Keratinocyte (primary cell): Measurements from ENCODE around the gene KRTAP2-2. TPM values are rescaled to one million over a fixed set of nuclear protein-coding genes. Genes with fewer than 3 reads are reported as not detected.
"Not testable (repeated sequence)": the region's sequence is repeated elsewhere in the genome, so short reads cannot be mapped to it uniquely, and the experiment has no call there.

ENCODE experiments used
- DNase-seq: peaks from one replicate; pipeline ENCODE4 v3.0.0-alpha.2; 2011; ENCODE audit warnings: low read depth, missing footprints, low spot score
- FAIRE-seq: peaks from 2 replicates; lab custom pipeline; 2011; peaks lifted over from hg19 to GRCh38; lab: Jason Lieb, UNC
- H2AFZ ChIP-seq: 2 replicates; pipeline ENCODE4 v1.6.0; 2012; ENCODE audit warnings: low read length, control low read depth, inconsistent platforms; ENCODE audit not compliant: control insufficient read depth
- H3K27ac ChIP-seq: 2 replicates; pipeline ENCODE4 v1.5.1; 2011; ENCODE audit warnings: low read length; ENCODE audit not compliant: control insufficient read depth, insufficient read depth
- H3K27me3 ChIP-seq: 3 replicates; pipeline ENCODE4 v1.6.0; 2011; ENCODE audit warnings: low read length; ENCODE audit not compliant: control insufficient read depth, insufficient read depth; ENCODE audit errors: extremely low read depth
- H3K36me3 ChIP-seq, 2 experiments: 2 replicates in 1 of 2; 3 replicates in 1 of 2; pipeline ENCODE4 v1.5.1; 2011; ENCODE audit warnings: low read length in 2 of 2, mild to moderate bottlenecking in 1 of 2; ENCODE audit not compliant: control insufficient read depth in 2 of 2, insufficient read depth in 2 of 2; ENCODE audit errors: extremely low read depth in 1 of 2
- H3K4me1 ChIP-seq: 3 replicates; pipeline ENCODE4 v1.5.1; 2011; ENCODE audit warnings: low read length; ENCODE audit not compliant: control insufficient read depth, insufficient read depth; ENCODE audit errors: extremely low read depth
- H3K4me2 ChIP-seq: 3 replicates; pipeline ENCODE4 v1.6.0; 2011; ENCODE audit warnings: low read depth, low read length; ENCODE audit not compliant: control insufficient read depth, insufficient read depth; ENCODE audit errors: extremely low read depth
- H3K4me3 ChIP-seq, 3 experiments: fragments of 200-600 bp in 1 of 3; sonication (generic) in 1 of 3; 2 replicates in 2 of 3; 3 replicates in 1 of 3; pipeline ENCODE4 v1.5.1; 2011 to 2016; ENCODE audit warnings: low read length in 3 of 3, mild to moderate bottlenecking in 3 of 3, control low read depth in 2 of 3, inconsistent platforms in 1 of 3, low read depth in 1 of 3, mixed read lengths in 1 of 3, mixed run types in 1 of 3, moderate library complexity in 1 of 3; ENCODE audit not compliant: control insufficient read depth in 2 of 3, insufficient read depth in 2 of 3; ENCODE audit errors: extremely low read depth in 1 of 3
- H3K79me2 ChIP-seq: 2 replicates; pipeline ENCODE4 v1.6.0; 2012; ENCODE audit warnings: low read length; ENCODE audit not compliant: control insufficient read depth, insufficient read depth
- H3K9ac ChIP-seq: 3 replicates; pipeline ENCODE4 v1.6.0; 2011; ENCODE audit warnings: low read length; ENCODE audit not compliant: control insufficient read depth, insufficient read depth; ENCODE audit errors: extremely low read depth
- H3K9me1 ChIP-seq: 3 replicates; pipeline ENCODE4 v1.6.0; 2011; ENCODE audit warnings: low read length; ENCODE audit not compliant: control insufficient read depth, insufficient read depth; ENCODE audit errors: extremely low read depth
- H3K9me3 ChIP-seq: 2 replicates; pipeline ENCODE4 v1.5.1; 2012; ENCODE audit warnings: low read depth, low read length; ENCODE audit not compliant: control insufficient read depth
- H4K20me1 ChIP-seq: 3 replicates; pipeline ENCODE4 v1.6.0; 2011; ENCODE audit warnings: low read length; ENCODE audit not compliant: control insufficient read depth, insufficient read depth; ENCODE audit errors: extremely low read depth
- CTCF ChIP-seq, 3 experiments: IDR thresholded peaks in 1 of 3; conservative IDR thresholded peaks in 1 of 3; optimal IDR thresholded peaks in 1 of 3; 2 replicates in 2 of 3; 3 replicates in 1 of 3; pipeline versions ENCODE3 to v1.5.1; 2011; ENCODE audit warnings: low read length in 3 of 3, mild to moderate bottlenecking in 3 of 3, moderate library complexity in 2 of 3, control low read depth in 1 of 3, inconsistent platforms in 1 of 3; ENCODE audit not compliant: insufficient read depth in 2 of 3; ENCODE audit errors: extremely low read depth in 1 of 3
- EZH2 ChIP-seq: IDR thresholded peaks from one replicate; pipeline ENCODE4 v1.6.1; 2012; ENCODE audit warnings: inconsistent platforms, mild to moderate bottlenecking, low read length, moderate library complexity
- dilution Hi-C: fragments of 300-500 bp; cut with MboI; formaldehyde crosslinking; loops from one replicate; pipeline ENCODE4 v1.7.0; 2020; ENCODE audit warnings: low sequenced_read_pairs; ENCODE audit not compliant: extremely low pct_ligation_motif_present
- polyA minus RNA-seq, 3 experiments: library from RNA; depleted of rRNA, polyadenylated mRNA; stranded (reverse); fragments of >200 nt; gene quantifications; 1 replicate in 1 of 3; 2 replicates in 1 of 3; 3 replicates in 1 of 3; pipeline ENCODE4 v1.2.3, GENCODE V29; 2011
- polyA plus RNA-seq, 5 experiments: library from polyadenylated mRNA; depleted of rRNA in 3 of 5; stranded (reverse) in 3 of 5; stranded (forward) in 1 of 5; unstranded in 1 of 5; fragments of >200 nt; gene quantifications; 1 replicate in 1 of 5; 2 replicates in 3 of 5; 3 replicates in 1 of 5; pipeline versions ENCODE4 v1.2.1 to v1.2.3, GENCODE V29; 2011 to 2012; ENCODE audit warnings: missing spikeins in 2 of 5, low read depth in 1 of 5, low replicate concordance in 1 of 5

Gene KRTAP2-2
- polyA plus RNA-seq, result not detected in 3 replicates
- polyA plus RNA-seq (2011; ENCODE audit: low read depth), result not detected
- polyA plus RNA-seq (2011; cell fraction: cytosol; rRNA removed), result not detected in 2 replicates
- not detected in 2 replicates for polyA plus RNA-seq (2011; cell fraction: nucleus; rRNA removed)
- polyA plus RNA-seq (2012; ENCODE audit: low replicate concordance), result not detected in 2 replicates
- polyA minus RNA-seq, result not detected in 3 replicates
- not detected for polyA minus RNA-seq (2011; cell fraction: cytosol; rRNA and poly(A)+ RNA removed)
- polyA minus RNA-seq (2011; cell fraction: nucleus; rRNA and poly(A)+ RNA removed), result not detected in 2 replicates

- H4K20me1 ChIP-seq, H3K4me2 ChIP-seq, H3K9me1 ChIP-seq, H3K4me3 ChIP-seq, H3K9me3 ChIP-seq, H3K27ac ChIP-seq, H3K9ac ChIP-seq, H2AFZ ChIP-seq, H3K79me2 ChIP-seq, H3K4me1 ChIP-seq, DNase-seq, H3K27me3 ChIP-seq, dilution Hi-C loops, H3K36me3 ChIP-seq, FAIRE-seq: not testable (repeated sequence)
These were observed at the start of gene KRTAP2-2 for GRCh38 chr17:41055130-41055529. TSS of gene KRTAP2-2 (minus strand) at chr17:41055230. CDS start at chr17:41055211, 19 bp downstream.

GRCh38 chr17:41104386-41105038, 49.5 kb upstream of the KRTAP2-2 start:
- H3K27ac ChIP-seq, H2AFZ ChIP-seq, H3K9ac ChIP-seq, H3K9me3 ChIP-seq, dilution Hi-C loops, H3K79me2 ChIP-seq, H3K36me3 ChIP-seq, H3K9me1 ChIP-seq, H3K4me3 ChIP-seq, H3K4me2 ChIP-seq, H3K27me3 ChIP-seq, H4K20me1 ChIP-seq: not testable (repeated sequence)
- FAIRE-seq (peak; percentile 97), DNase-seq (peak; percentile 44)
- peaks cover 20% of the 10 kb centered on the region for H3K4me1 ChIP-seq

- Histone ChIP-seq H3K36me3 (no peaks in the 10 kb centered on the region), H3K4me2 (no peak overlapping the region), H3K9ac (no peak overlapping the region), H3K27ac (peak overlapping the region; percentile 8), H3K79me2 (no peaks in the 10 kb centered on the region), H3K9me3 (no peaks in the 10 kb centered on the region), H3K9me1 (no peaks in the 10 kb centered on the region), H3K4me1 (peaks cover 21% of the 10 kb centered on the region), H3K27me3 (no peaks in the 10 kb centered on the region), H3K4me3 (no peak overlapping the region), H4K20me1 (no peaks in the 10 kb centered on the region), H2AFZ (no peak overlapping the region)
- FAIRE-seq, result no peak
- dilution Hi-C loops, result no loop called here
- TF ChIP-seq CTCF (optimal IDR thresholded peaks at IDR 0.05 in 1 of 3, IDR thresholded peaks at IDR 0.05 in 1 of 3, conservative IDR thresholded peaks at IDR 0.05 in 1 of 3; ENCODE audit: extremely low read depth in 1 of 3, insufficient read depth in 2 of 3, low read length in 3 of 3) (no peak), EZH2 (no peak)
- no peak for DNase-seq
These were observed 48.9 kb upstream of the KRTAP2-2 start for GRCh38 chr17:41103896-41104295.
